K562 (cell line): Measurements from ENCODE around the gene GULP1. TPM values are rescaled to one million over a fixed set of nuclear protein-coding genes. Genes with fewer than 3 reads are reported as not detected.

Experiments
- ATAC-seq: fragments of 200-7000 bp; cut with Tn5 transposase; 3 replicates; pipeline ENCODE4 v1.9.1; 2020; ENCODE audit warnings: moderate library complexity
- BruUV-seq: library from RNA; stranded (reverse); fragments of 400-500 nt; replicated peaks from 2 replicates; lab custom pipeline; 2021; lab: Mats Ljungman, UMichigan
- CTCF ChIA-PET: fragments of 300-600 bp; formaldehyde crosslinking; extraction: SDS; loops from one replicate; lab custom pipeline; 2021; ENCODE audit warnings: low intra/inter-chr PET ratio; lab: Yijun Ruan, JAX
- POLR2A ChIA-PET: fragments of 300-600, 350-650 bp; sonication (Branson Sonifier 250); formaldehyde crosslinking; extraction: SDS; loops from one replicate; lab custom pipeline; 2021; ENCODE audit warnings: antibody characterized with exemption, inconsistent platforms; lab: Yijun Ruan, JAX
- DNase-seq, 4 experiments: peaks; one replicate each; pipeline versions ENCODE4 v3.0.0 to v3.0.0-alpha.2; 2011 to 2018; ENCODE audit warnings: low spot score in 3 of 4, mixed read lengths in 3 of 4; ENCODE audit errors: extremely low read depth in 1 of 4
- FAIRE-seq: peaks from 2 replicates; lab custom pipeline; 2011; peaks lifted over from hg19 to GRCh38; lab: Jason Lieb, UNC
- H2AFZ ChIP-seq: 2 replicates; pipeline ENCODE4 v1.6.0; 2011; ENCODE audit warnings: low read depth, low read length, control low read depth, inconsistent platforms
- H3K27ac ChIP-seq: fragments of 200-600 bp; 3 replicates; pipeline ENCODE4 v1.8.0; 2011; ENCODE audit warnings: low read depth, mild to moderate bottlenecking, control low read depth, inconsistent platforms, low read length, moderate library complexity, mixed read lengths; ENCODE audit errors: extremely low read depth
- H3K27me3 ChIP-seq, 2 experiments: fragments of 300-600 bp in 1 of 2; 2 replicates in 1 of 2; 3 replicates in 1 of 2; pipeline versions ENCODE4 v1.6.0 to v1.8.0; 2011; ENCODE audit warnings: inconsistent platforms in 2 of 2, low read length in 2 of 2, mild to moderate bottlenecking in 1 of 2, mixed read lengths in 1 of 2, moderate library complexity in 1 of 2; ENCODE audit not compliant: control insufficient read depth in 2 of 2, insufficient read depth in 2 of 2
- H3K36me3 ChIP-seq: fragments of 300-600 bp; 3 replicates; pipeline ENCODE4 v1.8.0; 2011; ENCODE audit warnings: mild to moderate bottlenecking, low read length, inconsistent platforms; ENCODE audit not compliant: control insufficient read depth, insufficient read depth
- H3K4me1 ChIP-seq, 2 experiments: fragments of 200-600 bp in 1 of 2; replicated peaks in 1 of 2; 2 replicates in 1 of 2; 3 replicates in 1 of 2; pipeline versions ENCODE4 v1.5.1 to v1.8.0; 2011; ENCODE audit warnings: inconsistent platforms in 2 of 2, low read length in 2 of 2, mild to moderate bottlenecking in 1 of 2, mixed read lengths in 1 of 2, moderate library complexity in 1 of 2; ENCODE audit not compliant: control insufficient read depth in 2 of 2, insufficient read depth in 2 of 2
- H3K4me2 ChIP-seq: 2 replicates; pipeline ENCODE4 v1.6.1; 2011; ENCODE audit warnings: low read length, control low read depth, inconsistent platforms, mixed read lengths; ENCODE audit not compliant: insufficient read depth
- H3K4me3 ChIP-seq: fragments of 200-600 bp; sonication (generic), shearing (Covaris generic); 2 replicates; pipeline ENCODE4 v1.5.1; 2016; ENCODE audit warnings: control low read depth, inconsistent platforms
- H3K79me2 ChIP-seq: fragments of 200-600 bp; 3 replicates; pipeline ENCODE4 v1.8.0; 2011; ENCODE audit warnings: low read length, inconsistent platforms; ENCODE audit not compliant: control insufficient read depth, insufficient read depth
- H3K9ac ChIP-seq, 2 experiments: 2 replicates each; pipeline versions ENCODE4 v1.6.0 to v1.6.1; 2011; ENCODE audit warnings: low read depth in 2 of 2, low read length in 2 of 2, control low read depth in 1 of 2, inconsistent platforms in 1 of 2, mild to moderate bottlenecking in 1 of 2, mixed read lengths in 1 of 2; ENCODE audit not compliant: insufficient read depth in 1 of 2
- H3K9me1 ChIP-seq: one replicate; pipeline ENCODE4 v1.6.0; 2011; ENCODE audit warnings: inconsistent platforms, mild to moderate bottlenecking, low read length, moderate library complexity; ENCODE audit not compliant: control insufficient read depth, insufficient read depth
- H3K9me3 ChIP-seq: replicated peaks from 2 replicates; pipeline ENCODE4 v1.5.1; 2011; ENCODE audit warnings: low read depth, low read length, inconsistent platforms; ENCODE audit not compliant: control insufficient read depth, insufficient read depth
- H4K20me1 ChIP-seq: replicated peaks from 2 replicates; pipeline ENCODE4 v1.6.1; 2011; ENCODE audit warnings: low read length, inconsistent platforms, mixed read lengths; ENCODE audit not compliant: control insufficient read depth, insufficient read depth
- BRCA1 ChIP-seq, 2 experiments: fragments of 450-650 bp in 1 of 2; sonication (generic) in 1 of 2; formaldehyde crosslinking in 1 of 2; IDR thresholded peaks; 2 replicates each; pipeline versions ENCODE4 v1.5.0 to v1.6.1; 2017 to 2020; ENCODE audit warnings: mild to moderate bottlenecking in 1 of 2, missing genetic modification reagents in 1 of 2
- C11orf30 ChIP-seq: fragments of 450-650 bp; IDR thresholded peaks from 2 replicates; pipeline ENCODE4 v1.6.1; 2016; ENCODE audit warnings: low read depth, mild to moderate bottlenecking
- CTBP1 ChIP-seq: fragments of 450-650 bp; IDR thresholded peaks from 2 replicates; pipeline ENCODE4 v1.6.1; 2016; ENCODE audit warnings: borderline replicate concordance
- HIVEP1 ChIP-seq: fragments of 250-450 bp; sonication (Bioruptor Pico); IDR thresholded peaks from 2 replicates; pipeline ENCODE4 v1.4.0; 2020; ENCODE audit warnings: mild to moderate bottlenecking
- IRF2 ChIP-seq: sonication (generic); formaldehyde crosslinking; IDR thresholded peaks from 2 replicates; pipeline ENCODE4 v1.8.1; 2022; ENCODE audit warnings: mild to moderate bottlenecking, missing genetic modification reagents
- JUND ChIP-seq, 2 experiments: IDR thresholded peaks; 2 replicates in 1 of 2; 3 replicates in 1 of 2; pipeline ENCODE4 v1.6.1; 2011; ENCODE audit warnings: borderline replicate concordance in 2 of 2, low read depth in 2 of 2, low read length in 2 of 2, improper control_type of control experiment in 1 of 2, missing biosample characterization in 1 of 2, missing genetic modification characterization in 1 of 2, missing genetic modification reagents in 1 of 2
- LEF1 ChIP-seq: fragments of 450-650 bp; IDR thresholded peaks from 2 replicates; pipeline ENCODE4 v1.6.1; 2016; ENCODE audit warnings: mild to moderate bottlenecking
- MCM3 ChIP-seq: fragments of 450-650 bp; IDR thresholded peaks from 2 replicates; pipeline ENCODE4 v1.6.1; 2016
- POLR2AphosphoS5 ChIP-seq: IDR thresholded peaks from 2 replicates; pipeline ENCODE4 v1.6.1; 2011; ENCODE audit warnings: mild to moderate bottlenecking, low read depth, low read length, moderate library complexity; ENCODE audit not compliant: control insufficient read depth, insufficient read depth
- RBM25 ChIP-seq: fragments of 200-400 bp; formaldehyde crosslinking; IDR thresholded peaks from 2 replicates; pipeline ENCODE4 v1.6.1; 2018; ENCODE audit warnings: low read length, low read depth, moderate library complexity; ENCODE audit not compliant: severe bottlenecking
- TEAD4 ChIP-seq, 2 experiments: sonication (generic) in 1 of 2; formaldehyde crosslinking in 1 of 2; IDR thresholded peaks; 2 replicates each; pipeline versions ENCODE4 v1.6.1 to v1.8.0; 2012 to 2022; ENCODE audit warnings: borderline replicate concordance in 1 of 2, inconsistent platforms in 1 of 2, low read length in 1 of 2, mild to moderate bottlenecking in 1 of 2, missing genetic modification reagents in 1 of 2
- U2AF1 ChIP-seq: fragments of 200-400 bp; formaldehyde crosslinking; optimal IDR thresholded peaks from 2 replicates; pipeline ENCODE3; 2017; ENCODE audit warnings: mild to moderate bottlenecking, low read depth, low read length, moderate library complexity
- WGBS: fragments of 100-300 bp; shearing (Covaris generic); methylation state at CpG from one replicate; pipeline ENCODE4 v1.1.6; 2016; ENCODE audit warnings: low coverage, mixed read lengths; ENCODE audit not compliant: insufficient coverage; ENCODE audit errors: missing lambda C conversion rate; 5-methylcytosine and 5-hydroxymethylcytosine counted together
- in situ Hi-C: fragments of 300-500 bp; cut with MboI; formaldehyde crosslinking; loops from 4 replicates; pipeline ENCODE4 v1.15.0; 2018; ENCODE audit warnings: inconsistent platforms, mixed read lengths
- intact Hi-C: fragments of 100-400 bp; cut with micrococcal nuclease; formaldehyde crosslinking; loops from 2 replicates; pipeline ENCODE4 v1.14.2; 2022
- polyA plus RNA-seq, 8 experiments: library from polyadenylated mRNA; depleted of rRNA in 4 of 8; stranded (reverse) in 5 of 8; unstranded in 3 of 8; fragments of >200 nt; fragmentation: Nextera tagmentation in 2 of 8; fragmentation: Illumina TruSeq in 1 of 8; extraction: Ambion mirVana in 2 of 8; extraction: Trizol in 1 of 8; gene quantifications; 2 replicates each; pipeline versions ENCODE4 v1.2.1 to v1.2.3, GENCODE V29; 2011 to 2014; ENCODE audit warnings: inconsistent platforms in 1 of 8, missing spikeins in 1 of 8
- total RNA-seq, 7 experiments: library from RNA; depleted of rRNA in 6 of 7; stranded (reverse); fragments of >200 nt in 6 of 7; fragmentation: Illumina TruSeq in 2 of 7; extraction: Trizol in 2 of 7; gene quantifications; 2 replicates each; pipeline versions ENCODE4 v1.2.1 to v1.2.3, GENCODE V29; 2011 to 2021; ENCODE audit warnings: low replicate concordance in 1 of 7

Gene GULP1
- total and polyA plus RNA-seq, 9 of the 15 experiments (the other 6 are each of a cell fraction or from before 2014, with no cell fraction given): 8.5 to 25.3 (median 19.5) TPM

GRCh38 chr2:188367164-188367563 lies 75.5 kb downstream of the GULP1 start:
- no peak for ATAC-seq
- Histone ChIP-seq H3K79me2 (no peaks in the 10 kb centered on the region; the same call in 2 of the 3 replicates), H4K20me1 (no peaks in the 10 kb centered on the region), H3K9ac (no peak overlapping the region)
- no TSS peak for BruUV-seq
- TF ChIP-seq JUND (IDR thresholded peaks at IDR 0.05; ENCODE audit: borderline replicate concordance, low read depth, low read length): no peak
- no peak for TF ChIP-seq JUND (tag; IDR thresholded peaks at IDR 0.05; ENCODE audit: borderline replicate concordance, low read depth, low read length)
- no peak for TF ChIP-seq C11orf30
- TF ChIP-seq HIVEP1: no peak
- no peak for TF ChIP-seq BRCA1 (IDR thresholded peaks at IDR 0.05)
- no peak for TF ChIP-seq BRCA1 (CRISPR knock-in tag; IDR thresholded peaks at IDR 0.05)
- no peak for TF ChIP-seq POLR2AphosphoS5
- no peak for TF ChIP-seq LEF1
- no peak for TF ChIP-seq CTBP1
- no peak for TF ChIP-seq IRF2
- TF ChIP-seq TEAD4 (IDR thresholded peaks at IDR 0.05; ENCODE audit: low read length): no peak
- no peak for TF ChIP-seq TEAD4 (CRISPR knock-in tag; IDR thresholded peaks at IDR 0.05; ENCODE audit: borderline replicate concordance)
- no peak for TF ChIP-seq RBM25
- no peak for TF ChIP-seq MCM3
- no peak for TF ChIP-seq U2AF1
- TF ChIP-seq, all 486 proteins: peak for 0
- no peak overlapping the region for H3K4me2 ChIP-seq
- FAIRE-seq: no peak
- no peaks in the 10 kb centered on the region for H3K27me3 ChIP-seq
- CTCF ChIA-PET: no interaction called here
- no peaks in the 10 kb centered on the region for H3K36me3 ChIP-seq
- WGBS: 43% methylated on average over 3 of the region's 3 CpGs
- DNase-seq: no peak
- H3K4me1 ChIP-seq: no peaks in the 10 kb centered on the region
- no peak overlapping the region for H3K27ac ChIP-seq
- no peak overlapping the region for H3K4me3 ChIP-seq
- no peaks in the 10 kb centered on the region for H3K9me3 ChIP-seq
- no peak overlapping the region for H2AFZ ChIP-seq
- intact Hi-C loops (loop anchor here (10.0 kb wide), 1 partner anchor 162 kb away; no protein-coding TSS in a partner anchor), in situ Hi-C loops (no loop called here)
- POLR2A ChIA-PET: no interaction called here
- no peaks in the 10 kb centered on the region for H3K9me1 ChIP-seq
